GM19467 (cell line): Measurements from ENCODE around the gene MYO18A.

Experiments used
- ATAC-seq: cut with Tn5 transposase; IDR thresholded peaks from one replicate; pipeline ENCODE4 v1.9.1; 2021; ENCODE audit warnings: mild to moderate bottlenecking, moderate library complexity; ENCODE audit not compliant: unreplicated experiment

The MYO18A gene

GRCh38 chr17:29129731-29130130, 50.5 kb downstream of the MYO18A start:
- no peak for ATAC-seq

- no peak for ATAC-seq
These were observed 52.4 kb downstream of the MYO18A start for GRCh38 chr17:29127840-29128239.

GRCh38 chr17:29126268-29126930, 53.8 kb downstream of the MYO18A start:
- no peak for ATAC-seq

DNA sequence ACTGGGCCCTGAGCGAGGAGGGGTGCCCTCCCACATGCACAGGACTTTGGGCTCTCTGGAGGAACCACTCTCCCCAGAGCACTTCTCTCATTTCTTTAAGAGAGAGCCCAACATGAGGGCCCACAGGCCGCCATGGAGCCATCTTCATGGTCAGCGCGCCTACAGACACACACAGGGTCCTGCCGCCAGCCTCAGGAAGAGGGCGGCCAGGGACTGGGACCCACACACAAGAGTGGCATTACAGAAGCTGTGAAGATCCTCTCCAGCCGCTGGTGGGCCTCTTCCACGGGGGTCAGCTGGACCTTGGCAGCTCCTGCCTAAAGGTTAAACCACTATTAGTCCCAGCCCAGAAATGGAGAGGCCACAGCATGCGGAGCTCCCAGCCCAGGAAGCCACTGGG, 54.5 kb downstream of the MYO18A start:
- no peak for ATAC-seq

DNA sequence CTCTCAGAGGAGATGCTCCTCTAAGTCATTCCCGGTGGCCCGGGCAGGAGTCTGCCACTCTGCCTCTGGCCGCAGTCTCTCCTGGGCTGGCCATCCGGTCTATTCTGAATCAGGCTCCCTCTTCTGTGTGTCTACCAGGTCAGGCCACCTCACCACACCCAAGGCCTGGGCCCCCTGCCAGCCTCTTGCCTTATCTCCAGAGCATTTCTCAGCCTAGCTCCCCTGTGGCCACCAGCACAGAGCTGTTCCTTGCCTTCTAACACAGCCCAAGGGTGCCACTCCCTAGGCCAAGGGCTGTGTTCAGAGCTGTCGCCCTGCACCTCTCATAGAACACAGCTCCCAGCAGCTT, 55.3 kb downstream of the MYO18A start:
- ATAC-seq = no peak

DNA sequence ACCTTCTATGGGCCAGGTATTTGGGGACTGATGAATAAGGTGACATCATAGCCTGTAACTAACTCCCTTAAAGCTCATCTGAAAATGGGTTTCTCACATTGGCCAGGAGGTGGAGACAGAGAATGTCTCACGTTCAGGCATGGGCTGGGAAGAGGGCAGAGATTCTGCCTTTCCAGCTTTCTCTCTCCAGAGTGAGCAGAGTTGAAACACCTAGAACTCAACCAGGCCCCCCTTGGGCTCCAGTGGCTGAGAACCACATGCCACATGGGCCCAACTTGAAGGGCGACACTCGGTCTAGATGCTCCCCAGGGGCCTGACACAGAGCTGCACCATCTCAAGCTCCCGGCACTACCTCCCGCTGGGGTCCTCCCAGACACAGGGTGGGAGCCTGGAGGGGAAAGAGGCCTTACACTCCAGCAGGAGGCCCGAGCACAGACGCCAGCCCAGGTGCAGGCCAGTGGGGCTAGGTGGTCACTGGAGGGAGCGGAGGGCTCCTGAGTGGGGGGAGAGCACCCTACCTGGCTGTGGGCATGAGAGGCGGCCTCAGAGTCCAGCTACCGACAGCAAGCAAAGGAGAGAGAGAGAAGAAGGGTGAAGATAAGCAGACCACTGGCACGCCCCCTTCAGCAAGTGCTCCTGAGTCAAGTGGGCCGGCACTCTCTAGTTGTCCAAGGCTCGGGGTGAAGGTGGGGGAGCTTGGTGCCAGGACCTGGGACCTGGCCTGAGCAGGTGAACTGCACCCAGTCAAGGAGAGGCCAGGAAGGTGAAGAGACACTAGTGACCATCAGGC, 55.9 kb downstream of the MYO18A start:
- ATAC-seq = no peak

DNA sequence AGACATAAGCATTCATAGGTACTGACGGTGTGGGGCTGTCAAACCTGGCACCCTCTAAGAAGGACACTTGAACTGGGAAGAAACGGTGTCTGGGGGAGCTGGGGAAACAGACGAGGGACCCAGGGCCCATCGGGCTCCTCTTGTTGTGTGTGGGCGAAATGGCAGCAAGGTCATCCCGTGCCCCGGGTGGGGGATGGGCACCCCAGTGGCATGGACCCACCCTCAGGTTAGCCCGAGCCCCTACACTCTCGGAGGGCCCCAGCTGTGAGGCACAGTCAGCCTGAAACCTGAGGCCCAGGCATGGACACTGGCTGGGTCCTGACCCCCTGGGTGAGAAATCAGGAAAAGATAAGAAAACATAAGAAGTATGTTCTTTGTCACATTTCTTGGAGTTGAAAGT, 57.1 kb downstream of the MYO18A start:
- no peak for ATAC-seq

- no peak for ATAC-seq
These were observed 58.8 kb downstream of the MYO18A start for GRCh38 chr17:29121442-29121841.

DNA sequence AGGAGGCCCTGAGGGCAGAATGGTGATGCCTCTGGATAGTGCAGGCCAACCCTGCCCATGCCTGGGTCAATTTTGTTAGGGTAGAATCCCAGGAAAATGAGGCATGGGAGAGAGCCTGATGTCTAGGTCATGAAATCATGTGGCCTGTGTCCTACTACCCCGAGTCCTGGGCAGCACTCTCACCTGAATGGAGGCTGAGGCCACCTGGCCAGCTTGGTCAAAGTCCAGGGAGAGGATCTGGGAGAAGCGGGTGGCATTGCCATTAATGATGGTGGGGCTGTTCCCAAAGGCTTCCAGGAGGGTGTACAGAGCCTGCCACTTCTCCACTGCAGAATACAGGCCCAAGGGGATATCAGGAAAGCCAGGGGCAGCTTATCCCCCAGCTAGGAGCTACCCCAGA, 59.8 kb downstream of the MYO18A start:
- no peak for ATAC-seq

- no peak for ATAC-seq
These were observed 60.9 kb downstream of the MYO18A start for GRCh38 chr17:29119265-29119664.

DNA sequence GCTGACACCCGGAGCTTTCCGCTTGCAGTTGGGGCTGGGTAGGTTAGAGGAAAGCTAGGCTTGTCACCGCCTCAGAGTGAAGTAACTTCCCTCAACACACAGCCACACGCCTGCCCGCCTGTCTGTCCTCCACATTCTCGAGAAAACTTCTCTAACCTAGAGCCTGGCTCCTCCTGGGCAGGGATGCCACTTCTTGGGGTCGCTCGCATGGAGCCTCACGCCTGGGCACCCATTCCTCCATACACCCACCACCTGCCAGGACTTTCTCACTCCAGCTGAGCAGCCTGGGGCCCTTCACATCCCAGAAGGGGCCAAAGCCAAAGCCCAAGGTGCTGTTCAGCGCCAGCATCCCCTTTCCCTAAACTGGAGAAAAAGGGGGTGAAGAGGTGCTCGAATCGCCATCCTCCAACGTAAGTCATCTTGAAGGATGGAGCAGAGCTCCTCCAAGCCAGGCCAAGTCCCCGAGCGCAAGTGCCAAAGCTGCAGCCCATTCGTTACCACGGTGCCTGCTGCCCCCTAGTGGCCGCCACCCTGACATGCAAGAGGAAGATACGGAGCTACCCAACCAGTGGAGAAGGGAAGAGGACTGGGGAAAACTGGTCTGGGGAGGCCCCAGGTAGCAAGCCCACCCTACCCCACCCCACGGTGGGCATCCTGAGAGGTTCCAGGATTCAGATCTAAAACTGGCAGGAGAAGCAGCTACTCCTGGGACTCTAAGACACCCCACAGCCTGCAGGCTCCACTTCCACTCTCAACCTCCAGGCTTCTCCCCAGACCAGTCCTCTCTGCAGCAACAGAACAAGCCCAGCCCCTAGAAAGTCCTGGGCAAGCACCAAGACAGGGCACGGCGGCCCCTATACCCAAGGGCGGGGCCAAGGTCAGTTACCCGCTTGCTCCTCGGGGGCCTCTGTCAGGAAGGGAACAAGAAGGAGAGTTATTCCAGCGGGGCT, 63.1 kb downstream of the MYO18A start:
- no peak for ATAC-seq

- ATAC-seq = no peak
These were observed 64.0 kb downstream of the MYO18A start for GRCh38 chr17:29115961-29116803.

GRCh38 chr17:29115435-29115834, 64.8 kb downstream of the MYO18A start:
- no peak for ATAC-seq

- no peak for ATAC-seq
These were observed 66.1 kb downstream of the MYO18A start for GRCh38 chr17:29114141-29114540.

DNA sequence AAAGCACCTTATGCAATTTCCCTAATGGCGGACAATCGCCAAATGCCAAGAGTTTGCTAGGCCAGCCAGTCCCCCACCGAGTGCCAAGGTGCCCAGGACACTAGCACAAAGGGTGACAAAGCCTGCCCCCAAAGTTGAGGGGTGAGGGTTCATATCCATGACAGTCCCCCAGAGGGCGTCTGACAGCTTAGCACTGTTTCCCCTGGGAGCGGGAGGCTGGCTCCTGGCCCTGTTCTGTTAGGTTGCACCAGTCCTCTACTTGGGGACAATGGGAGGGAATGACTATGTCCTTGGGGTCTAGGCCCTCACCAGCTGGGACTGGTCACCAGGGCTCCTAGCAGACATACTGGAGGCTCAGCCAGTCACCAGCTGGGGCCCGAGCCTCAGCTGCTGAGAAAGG, 66.9 kb downstream of the MYO18A start:
- no peak for ATAC-seq

GRCh38 chr17:29112771-29113295, 67.4 kb downstream of the MYO18A start:
- no peak for ATAC-seq

GRCh38 chr17:29111816-29112499, 68.2 kb downstream of the MYO18A start:
- ATAC-seq = no peak

DNA sequence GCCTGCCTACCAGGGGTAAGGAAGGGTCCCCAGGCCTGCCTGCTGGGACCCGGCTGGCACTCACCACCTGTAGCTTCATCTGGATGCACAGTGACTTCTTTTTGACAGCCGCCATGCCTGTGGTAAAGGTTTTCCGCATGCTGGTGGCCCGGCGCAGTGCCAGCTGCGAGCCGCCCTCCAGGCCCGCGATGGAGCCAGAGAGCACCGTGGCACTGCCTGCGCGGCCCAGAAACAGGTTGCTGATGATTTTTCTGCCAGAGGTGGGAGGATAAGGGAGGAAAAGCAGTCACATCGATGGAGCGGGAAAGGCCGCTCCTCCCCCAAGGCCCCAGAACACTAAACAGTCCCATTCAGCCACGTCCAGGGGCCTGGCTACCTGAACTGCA, 69.8 kb downstream of the MYO18A start:
- no peak for ATAC-seq

- no peak for ATAC-seq
These were observed 70.5 kb downstream of the MYO18A start for GRCh38 chr17:29109477-29110371.
